RWPE1 (cell line): ENCODE results near the gene HSPBP1.

Experiments used
- CTCF ChIA-PET: fragments of 350-600 bp; sonication (Branson Sonifier 250); formaldehyde crosslinking; extraction: SDS; loops from one replicate; lab custom pipeline; 2021; lab: Yijun Ruan, JAX
- POLR2A ChIA-PET: fragments of 400-600 bp; formaldehyde crosslinking; extraction: SDS; loops from one replicate; lab custom pipeline; 2020; ENCODE audit warnings: antibody characterized with exemption; ENCODE audit not compliant: low non-redundant PET; lab: Yijun Ruan, JAX
- DNase-seq: peaks from one replicate; pipeline ENCODE4 v3.0.0; 2012; ENCODE audit warnings: low spot score
- H3K27ac ChIP-seq: fragments of 450-650 bp; 2 replicates; pipeline ENCODE4 v1.5.1; 2017
- CTCF ChIP-seq: fragments of 450-650 bp; conservative IDR thresholded peaks from 2 replicates; pipeline ENCODE4 v1.5.1; 2017; ENCODE audit warnings: low read depth, mild to moderate bottlenecking

Gene HSPBP1

GRCh38 chr19:55229789-55230182 lies 50.1 kb downstream of the HSPBP1 start:
- DNase-seq = no peak
- ChIA-PET CTCF (no interaction called here), POLR2A (no interaction called here)
- H3K27ac ChIP-seq = peak overlapping the region; percentile 32; the same call in 1 of the 2 replicates
- no peak for TF ChIP-seq CTCF

- peak overlapping the region; percentile 32; the same call in 1 of the 2 replicates for H3K27ac ChIP-seq
- no peak for DNase-seq
- TF ChIP-seq CTCF = no peak
- ChIA-PET CTCF (no interaction called here), POLR2A (no interaction called here)
Observed at GRCh38 chr19:55229145-55229788, 50.6 kb downstream of the HSPBP1 start.

GRCh38 chr19:55228403-55229031 lies 51.4 kb downstream of the HSPBP1 start, which contains the start of gene TMEM86B:
Gene TMEM86B, minus strand, starts transcription at chr19:55228763. Its CDS starts 22 bp downstream, at chr19:55228741.
- H3K27ac ChIP-seq = peak within 1 kb of the TSS; percentile 32
- CTCF ChIA-PET = interaction anchor here (0.6 to 1.2 kb wide), 3 partner anchors 15 to 239 kb away, joined by 4 read pairs; no protein-coding TSS in a partner anchor
- POLR2A ChIA-PET = no interaction called here
- no peak for TF ChIP-seq CTCF
- DNase-seq = no peak

- ChIA-PET POLR2A (no interaction called here), CTCF (interaction anchor here (0.6 to 1.2 kb wide), 3 partner anchors 15 to 240 kb away, joined by 4 read pairs; no protein-coding TSS in a partner anchor)
Observed at GRCh38 chr19:55228015-55228391, 51.9 kb downstream of the HSPBP1 start.

GRCh38 chr19:55227241-55228014 lies 52.5 kb downstream of the HSPBP1 start:
- CTCF ChIA-PET = interaction anchor here (1.2 kb wide), 1 partner anchor 14 kb away, joined by 4 read pairs; no protein-coding TSS in a partner anchor
- POLR2A ChIA-PET = no interaction called here
- peak overlapping the region; percentile 32 for H3K27ac ChIP-seq
- no peak for DNase-seq
- TF ChIP-seq CTCF = no peak

More at GRCh38 chr19:55228015-55228391, 51.9 kb downstream of the HSPBP1 start:
- H3K27ac ChIP-seq = peak overlapping the region; percentile 32
- no peak for DNase-seq
- TF ChIP-seq CTCF = no peak

GRCh38 chr19:55226788-55227187 lies 53.1 kb downstream of the HSPBP1 start:
- CTCF ChIA-PET = no interaction called here
- no peak for TF ChIP-seq CTCF
- POLR2A ChIA-PET = no interaction called here
- peak overlapping the region; percentile 32; the same call in 1 of the 2 replicates for H3K27ac ChIP-seq
- no peak for DNase-seq
